Activated naive CD8-positive, alpha-beta T cell (primary cell): ENCODE measurements around the gene JAGN1.
"Not testable (repeated sequence)": the region's sequence is repeated elsewhere in the genome, so short reads cannot be mapped to it uniquely, and the experiment has no call there.

ENCODE experiments used
- H3K27ac Mint-ChIP-seq: one replicate; pipeline ENCODE4 v1.8.0; 2021; ENCODE audit warnings: mixed read lengths
- H3K27me3 Mint-ChIP-seq: one replicate; pipeline ENCODE4 v1.8.0; 2021; ENCODE audit warnings: mixed read lengths
- H3K36me3 Mint-ChIP-seq: one replicate; pipeline ENCODE4 v1.8.0; 2021; ENCODE audit warnings: mixed read lengths
- H3K4me1 Mint-ChIP-seq: one replicate; pipeline ENCODE4 v1.8.0; 2021; ENCODE audit warnings: low read depth, mixed read lengths
- H3K4me3 Mint-ChIP-seq: one replicate; pipeline ENCODE4 v1.8.0; 2021; ENCODE audit warnings: mild to moderate bottlenecking, mixed read lengths
- H3K9me3 Mint-ChIP-seq: one replicate; pipeline ENCODE4 v1.8.0; 2021; ENCODE audit warnings: low read depth, mixed read lengths

The JAGN1 gene

DNA sequence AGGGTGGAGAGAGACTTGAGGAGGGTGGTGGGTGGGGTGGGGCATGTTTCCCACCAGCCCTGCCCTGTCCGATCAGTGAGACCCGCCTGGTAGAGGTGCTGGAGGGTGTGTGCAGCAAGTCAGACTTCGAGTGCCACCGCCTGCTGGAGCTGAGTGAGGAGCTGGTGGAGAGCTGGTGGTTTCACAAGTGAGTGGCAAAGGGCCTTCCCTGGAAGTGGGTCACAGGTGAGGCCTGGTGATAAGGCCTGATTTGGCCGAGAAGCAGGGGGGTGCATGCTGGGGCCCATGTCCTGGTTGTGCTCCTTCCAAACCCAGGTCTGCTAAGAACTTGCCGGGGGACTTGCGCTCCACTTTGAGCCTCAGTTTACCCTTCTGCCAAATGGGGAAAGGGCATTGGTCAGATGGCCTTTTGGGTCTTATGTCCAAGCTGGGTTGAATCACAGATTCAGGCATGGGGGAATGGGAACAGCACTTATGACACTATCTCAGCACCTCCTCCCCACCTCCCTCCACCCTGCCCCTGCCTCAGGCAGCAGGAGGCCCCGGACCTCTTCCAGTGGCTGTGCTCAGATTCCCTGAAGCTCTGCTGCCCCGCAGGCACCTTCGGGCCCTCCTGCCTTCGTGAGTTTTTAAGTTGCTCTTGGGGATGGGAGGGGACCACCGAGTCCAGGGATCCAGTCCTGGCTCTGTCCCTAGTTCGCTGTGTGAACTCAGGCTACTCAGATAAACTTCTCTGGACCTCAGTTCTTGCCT lies 47.3 kb downstream of the JAGN1 start:
- Mint-ChIP-seq H3K36me3 (peaks cover 6% of the 10 kb centered on the region), H3K27me3 (no peaks in the 10 kb centered on the region), H3K27ac (no peak overlapping the region), H3K4me1 (peaks cover 26% of the 10 kb centered on the region), H3K4me3 (no peak overlapping the region), H3K9me3 (no peaks in the 10 kb centered on the region)

GRCh38 chr3:9938966-9939365 lies 48.6 kb downstream of the JAGN1 start:
- Mint-ChIP-seq H3K4me3 (no peak overlapping the region), H3K4me1 (peaks cover 24% of the 10 kb centered on the region), H3K27me3 (no peaks in the 10 kb centered on the region), H3K27ac (no peak overlapping the region), H3K9me3 (no peaks in the 10 kb centered on the region), H3K36me3 (peaks cover 6% of the 10 kb centered on the region)

GRCh38 chr3:9939906-9940305 lies 49.5 kb downstream of the JAGN1 start:
- not testable (repeated sequence) for H3K27me3 Mint-ChIP-seq, H3K4me3 Mint-ChIP-seq, H3K27ac Mint-ChIP-seq, H3K9me3 Mint-ChIP-seq, H3K36me3 Mint-ChIP-seq
- peaks cover 14% of the 10 kb centered on the region for H3K4me1 Mint-ChIP-seq

DNA sequence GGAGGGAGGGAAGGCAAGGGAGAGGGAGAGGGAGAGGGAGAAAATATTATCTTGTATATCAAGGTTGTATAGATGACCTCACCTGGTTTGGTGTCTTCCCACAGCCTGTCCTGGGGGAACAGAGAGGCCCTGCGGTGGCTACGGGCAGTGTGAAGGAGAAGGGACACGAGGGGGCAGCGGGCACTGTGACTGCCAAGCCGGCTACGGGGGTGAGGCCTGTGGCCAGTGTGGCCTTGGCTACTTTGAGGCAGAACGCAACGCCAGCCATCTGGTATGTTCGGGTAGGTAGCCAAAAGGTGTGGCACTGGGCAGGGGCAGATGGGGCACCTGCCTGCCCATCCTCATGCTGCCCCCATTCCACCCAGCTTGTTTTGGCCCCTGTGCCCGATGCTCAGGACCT lies 50.3 kb downstream of the JAGN1 start:
- Mint-ChIP-seq H3K27me3 (no peaks in the 10 kb centered on the region), H3K4me1 (peaks cover 6% of the 10 kb centered on the region), H3K9me3 (no peaks in the 10 kb centered on the region), H3K4me3 (no peak overlapping the region), H3K36me3 (peaks cover 3% of the 10 kb centered on the region), H3K27ac (no peak overlapping the region)

DNA sequence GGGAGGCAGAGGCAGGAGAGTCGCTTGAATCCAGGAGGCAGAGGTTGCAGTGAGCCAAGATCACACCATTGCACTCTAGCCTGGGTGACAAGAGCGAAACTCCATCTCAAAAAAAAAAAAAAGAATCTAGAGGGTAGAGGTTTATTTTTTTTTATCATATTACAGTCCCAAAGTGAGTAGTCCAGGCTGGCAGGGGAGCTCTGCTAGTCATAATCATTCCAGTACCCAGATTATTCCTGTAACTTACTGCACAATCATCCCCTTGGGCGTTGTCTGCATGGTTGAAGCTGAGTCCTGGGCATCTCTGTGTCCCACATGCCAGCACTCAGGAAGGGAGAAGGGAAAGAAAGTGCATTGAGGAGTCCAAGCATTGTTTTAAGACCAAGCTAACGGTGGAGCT lies 51.8 kb downstream of the JAGN1 start:
- Mint-ChIP-seq H3K4me1 (peaks cover 2% of the 10 kb centered on the region), H3K4me3 (no peak overlapping the region), H3K27me3 (no peaks in the 10 kb centered on the region), H3K27ac (no peak overlapping the region), H3K9me3 (no peaks in the 10 kb centered on the region), H3K36me3 (peaks cover 3% of the 10 kb centered on the region)

- Mint-ChIP-seq H3K27me3 (no peaks in the 10 kb centered on the region), H3K4me3 (no peak overlapping the region), H3K4me1 (peaks cover 2% of the 10 kb centered on the region), H3K27ac (peak overlapping the region; percentile 64), H3K36me3 (peaks cover 3% of the 10 kb centered on the region), H3K9me3 (no peaks in the 10 kb centered on the region)
These were observed 52.7 kb downstream of the JAGN1 start for GRCh38 chr3:9942934-9943690.
